Activated T-cell treated with anti-CD3 and anti-CD28 coated beads, Interleukin-2, amount 50 U/mL, for 48 hours (primary cell): ENCODE data around the gene SPATA24.
"Not testable (repeated sequence)": the region's sequence is repeated elsewhere in the genome, so short reads cannot be mapped to it uniquely, and the experiment has no call there.

Experiments
- DNase-seq, 2 experiments: peaks; one replicate each; pipeline ENCODE4 v3.0.0-alpha.2; 2020

The SPATA24 gene

GRCh38 chr5:139382807-139383206 lies 21.1 kb downstream of the SPATA24 start:
- no peak for DNase-seq

DNA sequence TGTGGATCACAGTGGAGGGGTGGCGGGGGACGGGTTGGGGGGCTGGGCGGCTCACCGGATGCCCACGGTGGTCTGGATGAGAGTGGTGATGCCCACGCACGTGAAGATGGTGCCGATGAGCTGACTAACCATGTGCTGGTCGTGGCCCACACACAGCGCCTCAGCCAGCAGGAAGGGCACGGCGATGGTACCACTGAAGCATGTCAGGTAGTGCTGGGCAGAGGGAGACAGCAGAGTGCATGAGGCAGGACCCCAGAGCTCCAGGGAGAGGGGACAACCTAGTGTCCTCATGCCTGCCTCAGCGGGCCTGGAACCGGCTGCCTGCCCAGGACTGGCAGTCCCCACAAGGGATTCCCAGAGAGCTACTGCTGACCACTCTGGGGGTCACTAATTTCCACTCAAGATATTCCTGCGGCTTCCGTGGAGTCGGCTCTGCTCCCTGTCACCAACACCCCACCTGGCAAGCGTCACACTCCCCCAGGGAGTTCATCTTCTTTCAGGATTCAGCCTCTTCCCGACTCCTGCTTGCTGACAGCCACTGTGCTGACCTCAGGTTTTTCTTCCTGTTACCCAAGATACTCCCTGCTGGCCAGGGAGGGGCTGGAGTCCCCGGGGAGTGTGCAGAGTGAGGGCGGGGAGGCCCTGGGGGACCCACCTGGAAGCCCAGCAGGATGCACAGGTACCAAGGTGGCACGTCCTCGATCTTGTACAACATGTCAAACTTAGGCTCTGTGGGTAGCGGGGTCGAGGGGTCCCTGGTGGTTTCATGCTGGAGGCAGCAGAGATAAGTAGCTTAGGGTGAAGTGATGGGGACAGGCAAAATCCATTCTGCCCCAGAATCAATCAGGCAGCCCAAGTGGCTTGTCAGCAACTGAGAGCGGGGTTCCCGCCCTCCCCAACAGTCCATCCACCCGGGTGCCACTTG lies 21.8 kb downstream of the SPATA24 start:
- no peak for DNase-seq

DNA sequence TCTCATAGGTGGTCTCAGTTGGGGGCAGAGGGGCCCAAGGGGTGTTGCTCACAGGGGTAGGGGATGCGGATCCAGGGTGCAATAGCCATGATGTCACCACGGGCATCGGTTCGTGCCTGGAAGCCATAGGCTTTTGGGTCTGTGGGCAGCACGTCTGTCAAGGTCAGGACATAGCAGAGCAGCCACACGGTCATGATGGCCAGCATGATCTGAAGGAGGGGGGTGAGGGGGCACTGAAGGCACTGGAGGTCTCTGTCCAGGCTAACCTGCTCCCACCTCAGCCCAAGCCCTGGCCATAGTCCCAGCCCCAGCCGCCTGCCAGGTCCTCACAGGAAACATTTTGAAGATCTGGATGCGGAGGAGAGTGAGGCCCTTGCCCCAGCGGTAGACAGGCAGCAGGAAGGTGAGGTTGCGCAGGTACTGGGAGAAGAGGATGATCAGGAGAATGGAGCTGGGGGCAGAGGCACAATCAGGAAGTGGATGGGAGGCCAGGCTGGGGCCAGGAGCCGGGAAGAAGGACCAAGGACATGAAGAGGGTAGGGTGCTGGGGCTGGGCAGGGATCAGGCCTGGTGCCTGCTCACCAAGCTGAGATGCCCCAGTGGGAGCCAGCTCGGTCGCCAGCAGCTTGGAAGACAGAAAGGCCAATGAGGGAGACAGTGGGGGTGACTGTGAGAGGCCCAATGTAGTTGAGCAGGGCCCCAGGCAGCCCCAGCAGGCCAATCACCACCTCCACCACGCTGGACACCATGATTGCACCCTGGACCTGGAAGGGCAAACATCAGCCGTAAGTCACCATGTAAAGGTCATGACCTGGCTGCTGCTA lies 24.1 kb downstream of the SPATA24 start:
- DNase-seq = no peak

DNA sequence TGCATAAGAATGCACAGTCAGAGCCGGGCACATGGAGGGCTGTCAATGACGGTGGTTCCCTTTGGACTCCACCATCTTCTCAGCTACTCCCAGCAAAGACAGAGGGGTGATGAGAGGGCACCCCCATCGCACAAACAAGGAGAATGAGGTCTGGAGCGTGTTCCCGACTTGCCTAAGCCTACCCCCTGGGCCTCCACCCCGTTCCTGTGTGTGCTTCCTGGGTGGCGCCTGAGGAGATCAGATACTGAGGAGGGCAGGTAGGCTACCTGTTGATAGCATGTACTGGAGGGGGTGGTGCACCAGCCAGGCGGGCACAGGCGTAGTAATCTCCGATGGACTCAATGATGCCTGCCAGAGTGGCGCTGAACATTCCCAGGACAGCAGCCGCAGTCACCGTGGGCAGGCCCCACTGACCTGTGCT lies 24.9 kb downstream of the SPATA24 start:
- no peak for DNase-seq

DNA sequence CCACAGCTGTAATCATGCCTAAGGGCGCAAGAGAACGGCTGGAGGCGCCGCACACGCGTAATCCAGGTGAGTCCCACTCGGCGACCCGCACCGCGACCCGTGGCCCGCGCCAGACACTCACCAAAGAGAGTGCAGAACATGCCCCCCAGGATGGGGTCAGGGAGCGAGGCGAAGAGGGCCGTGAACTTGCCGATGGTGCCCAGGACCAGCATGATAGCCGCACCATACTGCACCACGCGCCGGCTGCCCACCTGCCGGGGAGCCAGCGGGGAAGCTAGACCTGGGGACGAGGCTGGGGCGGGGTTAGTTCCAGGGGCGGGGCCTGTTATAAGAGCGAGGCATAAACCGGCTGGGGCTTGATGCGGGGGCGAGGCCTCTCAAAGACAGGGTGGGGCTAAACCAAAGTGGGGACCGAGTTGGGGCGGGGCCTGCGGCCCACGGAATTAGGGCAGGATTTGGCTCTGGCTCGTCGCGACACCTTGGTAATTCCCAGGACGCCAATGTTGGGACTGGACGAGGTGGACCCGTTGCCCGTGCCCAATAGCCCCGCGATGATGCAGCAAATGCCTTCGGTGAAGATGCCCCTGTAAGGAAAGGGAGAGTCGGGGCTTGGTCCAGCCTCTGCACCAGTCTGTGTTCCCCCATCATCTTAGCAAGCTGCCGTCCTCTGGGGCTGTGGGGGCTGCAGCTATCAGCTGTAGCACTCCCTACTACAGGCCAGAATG lies 25.6 kb downstream of the SPATA24 start:
- no peak for DNase-seq

DNA sequence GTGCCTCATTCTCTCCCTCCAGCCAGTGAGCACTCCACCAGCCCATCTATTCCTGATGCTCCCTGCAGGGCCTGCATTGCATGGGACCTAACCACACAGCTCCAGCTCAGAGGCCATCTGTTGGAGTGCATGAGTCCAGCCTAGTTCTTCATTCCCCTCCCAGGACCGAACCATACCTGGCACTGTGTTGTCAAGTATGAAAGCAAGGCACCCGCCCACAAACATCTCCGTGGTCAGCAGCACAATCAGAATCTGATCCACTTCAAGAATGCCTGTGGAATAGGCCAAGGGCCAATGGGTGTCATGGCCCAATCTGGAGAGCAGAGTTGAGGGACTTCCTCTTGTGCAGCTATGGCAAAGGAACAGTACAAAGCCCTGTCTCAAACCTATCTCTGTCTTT lies 26.7 kb downstream of the SPATA24 start:
- no peak for DNase-seq

- peak in 1 of 2 experiments; percentile 9 for DNase-seq
These were observed 27.5 kb downstream of the SPATA24 start for GRCh38 chr5:139376364-139376763.

- DNase-seq = peak; percentile 14 to 17
These were observed 29.0 kb downstream of the SPATA24 start for GRCh38 chr5:139374909-139375308.

DNA sequence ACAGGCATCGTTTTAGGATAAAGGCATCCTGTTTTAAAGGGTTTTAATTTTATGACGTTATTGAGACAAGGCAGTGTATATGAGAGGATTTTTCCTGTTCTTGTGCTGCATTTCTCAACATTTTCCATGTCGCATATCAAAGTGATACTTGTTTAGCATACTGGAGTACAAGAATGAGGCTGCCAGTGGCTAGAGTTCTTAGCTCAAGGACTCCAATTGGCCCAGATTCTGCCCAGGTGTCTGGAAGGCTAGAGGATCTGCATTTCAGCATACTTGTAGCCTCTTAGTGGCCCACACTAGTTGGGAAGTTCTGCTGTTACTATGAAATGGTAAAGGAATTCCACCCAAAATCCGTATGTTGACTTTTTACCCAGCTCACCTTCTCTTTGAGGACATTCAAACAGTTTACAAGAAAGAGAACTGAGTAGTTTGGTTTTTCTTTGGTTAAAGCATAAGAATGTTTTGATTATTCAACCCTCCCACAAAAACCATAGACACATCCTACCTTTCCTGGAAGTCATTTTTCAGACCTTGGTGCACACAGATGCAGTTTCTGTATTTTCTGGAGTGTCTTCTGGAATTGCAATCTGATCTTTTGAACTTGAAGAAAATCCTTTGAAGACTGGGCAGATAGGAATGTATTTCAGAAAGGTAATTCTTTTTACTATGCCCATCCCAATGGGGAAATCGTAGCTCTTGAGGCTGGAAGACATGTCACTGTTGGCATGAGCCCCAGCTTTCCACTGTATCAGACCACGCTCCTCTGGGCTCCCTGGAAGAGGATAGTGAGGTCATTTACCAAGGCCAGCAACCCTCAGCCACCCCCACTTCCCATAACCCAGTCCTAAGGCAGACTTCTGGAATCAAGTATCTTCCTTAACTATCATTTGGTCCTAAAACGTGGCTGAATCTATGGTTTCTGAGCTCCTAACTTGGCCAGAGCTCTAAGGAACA lies 32.1 kb downstream of the SPATA24 start:
- DNase-seq = peak; percentile 17 to 21

- no peak for DNase-seq
These were observed 34.7 kb downstream of the SPATA24 start for GRCh38 chr5:139369181-139369580.

DNA sequence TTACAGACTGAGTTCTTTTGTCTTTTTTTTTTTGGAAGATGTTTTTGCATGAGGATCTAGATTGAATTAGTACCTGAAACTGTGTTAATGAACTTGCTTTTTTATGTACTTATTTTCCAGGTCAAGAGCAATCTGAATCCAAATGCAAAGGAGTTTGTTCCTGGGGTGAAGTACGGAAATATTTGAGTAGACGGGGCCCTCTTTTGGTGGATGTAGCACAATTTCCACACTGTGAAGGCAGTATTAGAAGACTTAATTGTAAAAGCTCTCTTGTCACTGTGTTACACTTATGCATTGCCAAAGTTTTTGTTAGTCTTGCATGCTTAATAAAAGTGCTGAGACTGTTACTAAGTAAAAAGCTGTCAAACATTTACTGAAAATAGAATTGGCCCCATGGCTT lies 35.3 kb downstream of the SPATA24 start:
- peak in 1 of 2 experiments; percentile 8 for DNase-seq

DNA sequence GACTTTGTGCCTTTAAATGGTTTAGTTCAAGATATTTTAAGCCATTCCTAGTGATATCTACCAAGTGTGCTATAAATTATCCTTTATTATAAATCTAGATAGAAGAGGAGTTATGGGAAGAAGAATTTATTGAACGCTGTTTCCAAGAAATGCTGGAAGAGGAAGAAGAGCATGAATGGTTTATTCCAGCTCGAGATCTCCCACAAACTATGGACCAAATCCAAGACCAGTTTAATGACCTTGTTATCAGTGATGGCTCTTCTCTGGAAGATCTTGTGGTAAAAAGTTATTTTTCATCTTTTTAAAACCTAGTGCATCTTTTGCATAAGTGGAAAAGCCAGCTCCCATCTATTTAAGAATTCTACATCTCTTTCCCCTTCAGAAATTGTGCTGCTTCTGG lies 39.4 kb downstream of the SPATA24 start:
- no peak for DNase-seq

GRCh38 chr5:139363937-139364336 lies 40.0 kb downstream of the SPATA24 start:
- peak; percentile 6 to 17 for DNase-seq

DNA sequence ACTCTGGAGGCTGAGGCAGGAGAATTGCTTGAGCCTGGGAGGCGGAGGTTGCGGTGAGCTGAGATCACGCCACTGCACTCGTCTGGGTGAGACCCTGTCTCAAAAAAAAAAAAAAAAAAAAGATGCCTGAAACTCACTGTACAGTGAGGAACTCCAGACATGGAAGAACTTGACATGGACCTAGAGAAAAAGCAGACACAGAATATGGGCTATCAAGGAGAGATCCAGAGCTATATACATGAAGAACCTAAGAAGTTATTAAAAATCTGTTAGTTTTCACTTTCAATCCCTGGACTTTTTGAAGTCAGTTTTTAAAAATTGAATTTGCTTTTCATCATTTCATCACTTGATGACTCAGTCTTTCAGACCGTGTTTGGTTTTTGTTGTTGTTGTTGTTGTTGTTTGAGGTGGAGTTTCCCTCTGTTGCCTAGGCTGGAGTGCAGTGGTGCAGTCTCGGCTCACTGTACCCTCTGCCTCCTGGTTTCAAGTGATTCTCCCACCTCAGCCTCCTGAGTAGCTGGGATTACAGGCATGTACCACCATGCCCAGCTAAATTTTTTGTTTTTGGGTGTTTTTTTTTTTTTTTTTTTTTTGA lies 42.0 kb downstream of the SPATA24 start:
- no peak for DNase-seq

- peak; percentile 5 to 12 for DNase-seq
These were observed 43.5 kb downstream of the SPATA24 start for GRCh38 chr5:139360384-139360783.

- DNase-seq = peak; percentile 7
These were observed 45.8 kb downstream of the SPATA24 start for GRCh38 chr5:139358064-139358463.

GRCh38 chr5:139355900-139356299 lies 48.0 kb downstream of the SPATA24 start:
- DNase-seq = peak; percentile 3 to 12

DNA sequence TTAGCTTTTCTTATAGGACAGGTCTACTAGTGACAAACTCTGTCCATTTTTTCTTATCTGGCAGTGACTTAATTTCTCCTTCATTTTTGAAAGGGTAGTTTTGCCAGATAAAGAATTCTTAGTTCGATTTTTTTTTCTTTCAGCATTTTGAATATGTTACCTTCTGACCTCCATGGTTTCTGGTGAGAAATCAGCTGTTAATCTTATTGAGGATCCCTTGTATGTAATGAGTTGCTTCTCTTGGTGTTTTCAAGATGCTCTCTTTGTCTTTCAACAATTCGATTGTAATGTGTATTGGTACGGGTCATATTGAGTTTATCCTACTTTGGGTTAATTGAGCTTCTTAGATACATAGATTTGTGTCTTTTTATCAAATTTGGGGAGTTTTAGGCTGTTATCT lies 49.7 kb downstream of the SPATA24 start:
- DNase-seq = no peak

DNA sequence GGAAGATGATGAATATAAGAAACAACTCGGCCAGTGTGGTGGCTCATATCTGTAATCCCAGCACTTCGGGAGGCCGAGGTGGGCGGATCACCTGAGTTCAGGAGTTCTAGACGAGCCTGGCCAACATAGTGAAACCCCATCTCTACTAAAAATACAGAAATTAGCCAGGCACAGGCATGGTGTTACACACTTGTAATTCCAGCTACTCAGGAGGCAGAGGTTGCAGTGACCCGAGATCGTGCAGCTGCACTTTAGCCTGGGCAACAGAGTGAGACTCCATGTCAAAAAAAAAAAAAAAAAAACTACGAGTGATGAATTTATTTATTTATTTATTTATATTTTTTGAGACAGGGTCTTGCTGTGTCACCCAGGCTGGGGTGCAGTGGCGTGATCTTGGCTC lies 56.0 kb downstream of the SPATA24 start:
- not testable (repeated sequence) for DNase-seq
